GM18873 (cell line): ENCODE measurements around the gene DLG2.

Experiments
- ATAC-seq: cut with Tn5 transposase; IDR thresholded peaks from one replicate; pipeline ENCODE4 v1.9.1; 2021; ENCODE audit warnings: mild to moderate bottlenecking, moderate library complexity, moderate number of reproducible peaks; ENCODE audit not compliant: unreplicated experiment, low FRiP score

The DLG2 gene

GRCh38 chr11:83659466-83659865 is 1967.7 kb downstream of the DLG2 start:
- ATAC-seq = no peak

- no peak for ATAC-seq
Observed at GRCh38 chr11:83656796-83657330, 1970.3 kb downstream of the DLG2 start.

- ATAC-seq = no peak
Observed at GRCh38 chr11:83655976-83656375, 1971.2 kb downstream of the DLG2 start.

GRCh38 chr11:83649528-83649855 is 1977.7 kb downstream of the DLG2 start:
- ATAC-seq = no peak

GRCh38 chr11:83648610-83649527 is 1978.3 kb downstream of the DLG2 start:
- no peak for ATAC-seq

- ATAC-seq = no peak
Observed at GRCh38 chr11:83645561-83645960, 1981.6 kb downstream of the DLG2 start.

- ATAC-seq = no peak
Observed at GRCh38 chr11:83643115-83643514, 1984.0 kb downstream of the DLG2 start.

GRCh38 chr11:83642500-83642899 is 1984.6 kb downstream of the DLG2 start:
- no peak for ATAC-seq

GRCh38 chr11:83641511-83641910 is 1985.6 kb downstream of the DLG2 start:
- no peak for ATAC-seq

- no peak for ATAC-seq
Observed at GRCh38 chr11:83639995-83640758, 1987.0 kb downstream of the DLG2 start.

- ATAC-seq = no peak
Observed at GRCh38 chr11:83635166-83635565, 1992.0 kb downstream of the DLG2 start.

- no peak for ATAC-seq
Observed at GRCh38 chr11:83630211-83630610, 1996.9 kb downstream of the DLG2 start.

- ATAC-seq = no peak
Observed at GRCh38 chr11:83629775-83630174, 1997.4 kb downstream of the DLG2 start.

GRCh38 chr11:83628622-83629355 is 1998.4 kb downstream of the DLG2 start:
- no peak for ATAC-seq

GRCh38 chr11:83625336-83625735 is 2001.8 kb downstream of the DLG2 start:
- no peak for ATAC-seq

GRCh38 chr11:83617671-83618070 is 2009.5 kb downstream of the DLG2 start:
- ATAC-seq = no peak

- ATAC-seq = no peak
Observed at GRCh38 chr11:83613767-83614121, 2013.4 kb downstream of the DLG2 start.

- ATAC-seq = peak; percentile 93
Observed at GRCh38 chr11:83612891-83613766, 2014.0 kb downstream of the DLG2 start.

- ATAC-seq = no peak
Observed at GRCh38 chr11:83611600-83611999, 2015.5 kb downstream of the DLG2 start.

GRCh38 chr11:83611031-83611430 is 2016.1 kb downstream of the DLG2 start:
- no peak for ATAC-seq
